T follicular helper cell (primary cell): ENCODE data around the gene ITGB8.
"Not testable (repeated sequence)": the region's sequence is repeated elsewhere in the genome, so short reads cannot be mapped to it uniquely, and the experiment has no call there.

Experiments used
- DNase-seq: peaks from one replicate; pipeline ENCODE4 v3.0.0-alpha.2; 2020; ENCODE audit warnings: low read depth
- total RNA-seq, 2 experiments: gene quantifications; one replicate each; lab custom pipeline; 2026; lab: John Stamatoyannopoulos, UW

ITGB8 gene
- total RNA-seq = 0 to 0.61 reads per million in 2 experiments

GRCh38 chr7:20330239-20330927, at the start of gene ITGB8:
ITGB8 (plus strand) TSS chr7:20330900; CDS start chr7:20331807, 907 bp downstream.
- DNase-seq = no peak

GRCh38 chr7:20282959-20283358, 47.7 kb upstream of the ITGB8 start:
- DNase-seq = no peak

- no peak for DNase-seq
These were observed 47.3 kb upstream of the ITGB8 start for GRCh38 chr7:20283385-20283784.

GRCh38 chr7:20284003-20284770, 46.5 kb upstream of the ITGB8 start:
- DNase-seq = no peak

GRCh38 chr7:20284771-20285143, 45.9 kb upstream of the ITGB8 start:
- no peak for DNase-seq

GRCh38 chr7:20287317-20287716, 43.4 kb upstream of the ITGB8 start:
- no peak for DNase-seq

- DNase-seq = no peak
These were observed 42.7 kb upstream of the ITGB8 start for GRCh38 chr7:20288036-20288435.

- no peak for DNase-seq
These were observed 40.1 kb upstream of the ITGB8 start for GRCh38 chr7:20290505-20291111.

- DNase-seq = no peak
These were observed 37.4 kb upstream of the ITGB8 start for GRCh38 chr7:20293336-20293735.

- DNase-seq = no peak
These were observed 34.3 kb upstream of the ITGB8 start for GRCh38 chr7:20296444-20296843.

- no peak for DNase-seq
These were observed 33.8 kb upstream of the ITGB8 start for GRCh38 chr7:20296901-20297300.

GRCh38 chr7:20298486-20298901, 32.2 kb upstream of the ITGB8 start:
- DNase-seq = no peak

GRCh38 chr7:20299145-20299544, 31.6 kb upstream of the ITGB8 start:
- DNase-seq = no peak

- no peak for DNase-seq
These were observed 30.9 kb upstream of the ITGB8 start for GRCh38 chr7:20299647-20300312.

GRCh38 chr7:20301311-20301939, 29.3 kb upstream of the ITGB8 start:
- DNase-seq = no peak

- DNase-seq = not testable (repeated sequence)
These were observed 28.4 kb upstream of the ITGB8 start for GRCh38 chr7:20302300-20302699.

- no peak for DNase-seq
These were observed 27.8 kb upstream of the ITGB8 start for GRCh38 chr7:20302891-20303290.

- no peak for DNase-seq
These were observed 26.3 kb upstream of the ITGB8 start for GRCh38 chr7:20304366-20304765.

GRCh38 chr7:20305726-20306125, 25.0 kb upstream of the ITGB8 start:
- no peak for DNase-seq

GRCh38 chr7:20306180-20306946, 24.3 kb upstream of the ITGB8 start:
- DNase-seq = no peak

GRCh38 chr7:20307119-20307518, 23.6 kb upstream of the ITGB8 start:
- no peak for DNase-seq
